LNCAP (cell line): ENCODE data around the gene MBOAT7.

ENCODE experiments used
- CTCF ChIP-seq: fragments of 450-650 bp; IDR thresholded peaks from 2 replicates; pipeline ENCODE4 v1.5.1; 2017; ENCODE audit warnings: mild to moderate bottlenecking

MBOAT7 gene

GRCh38 chr19:54142166-54142780 lies 47.1 kb downstream of the MBOAT7 start:
- no peak for TF ChIP-seq CTCF

GRCh38 chr19:54141356-54141755 lies 48.0 kb downstream of the MBOAT7 start:
- TF ChIP-seq CTCF: no peak

- no peak for TF ChIP-seq CTCF
Measured at GRCh38 chr19:54138489-54139256, 50.7 kb downstream of the MBOAT7 start.

GRCh38 chr19:54137699-54138488 lies 51.5 kb downstream of the MBOAT7 start, which contains the start of gene CNOT3:
TSS of gene CNOT3 (plus strand) at chr19:54137762. CDS start at chr19:54142979, 5,217 bp downstream.
- TF ChIP-seq CTCF: no peak

GRCh38 chr19:54136864-54137698 lies 52.3 kb downstream of the MBOAT7 start:
- TF ChIP-seq CTCF: no peak

- TF ChIP-seq CTCF: no peak
Measured at GRCh38 chr19:54136086-54136863, 53.1 kb downstream of the MBOAT7 start.
